Neural progenitor cell (in vitro differentiated cells): Measurements from ENCODE around the gene NQO2. TPM values are rescaled to one million over a fixed set of nuclear protein-coding genes. Genes with fewer than 3 reads are reported as not detected.
"Not testable (repeated sequence)": the region's sequence is repeated elsewhere in the genome, so short reads cannot be mapped to it uniquely, and the experiment has no call there.

ENCODE experiments used
- DNase-seq: peaks from one replicate; pipeline ENCODE4 v3.0.0-alpha.2; 2016; ENCODE audit warnings: low spot score
- H2AFZ ChIP-seq: fragments of 200-600 bp; sonication (generic); replicated peaks from 2 replicates; pipeline ENCODE4 v1.6.1; 2016; ENCODE audit warnings: antibody characterized with exemption
- H3F3A ChIP-seq: fragments of 200-600 bp; sonication (generic); 2 replicates; pipeline ENCODE4 v1.6.1; 2016; ENCODE audit warnings: antibody characterized with exemption, low read depth
- H3K27ac ChIP-seq: fragments of 200-600 bp; sonication (generic); 2 replicates; pipeline ENCODE4 v1.5.1; 2016; ENCODE audit warnings: mild to moderate bottlenecking
- H3K27me3 ChIP-seq: fragments of 200-600 bp; sonication (generic); 2 replicates; pipeline ENCODE4 v1.6.1; 2016; ENCODE audit warnings: mild to moderate bottlenecking, moderate library complexity
- H3K36me3 ChIP-seq: fragments of 200-600 bp; sonication (generic); 2 replicates; pipeline ENCODE4 v1.5.1; 2016
- H3K4me1 ChIP-seq: fragments of 200-600 bp; sonication (generic); 2 replicates; pipeline ENCODE4 v1.6.1; 2016; ENCODE audit warnings: mixed run types
- H3K4me2 ChIP-seq: fragments of 200-600 bp; sonication (generic); 2 replicates; pipeline ENCODE4 v1.6.1; 2016
- H3K4me3 ChIP-seq: fragments of 200-600 bp; sonication (generic); 2 replicates; pipeline ENCODE4 v1.5.1; 2016
- H3K79me2 ChIP-seq: fragments of 200-600 bp; sonication (generic); 2 replicates; pipeline ENCODE4 v1.6.1; 2016; ENCODE audit warnings: low read depth
- H3K9ac ChIP-seq: fragments of 200-600 bp; sonication (generic); 2 replicates; pipeline ENCODE4 v1.6.1; 2016
- H3K9me3 ChIP-seq: fragments of 200-600 bp; sonication (generic); 2 replicates; pipeline ENCODE4 v1.5.1; 2016; ENCODE audit warnings: low read depth
- H4K20me1 ChIP-seq: fragments of 200-600 bp; sonication (generic); 2 replicates; pipeline ENCODE4 v1.6.1; 2016; ENCODE audit warnings: low read depth
- H3K27ac Mint-ChIP-seq: 3 replicates; pipeline ENCODE4 v1.8.0; 2021; ENCODE audit warnings: mixed read lengths
- H3K27me3 Mint-ChIP-seq: 2 replicates; pipeline ENCODE4 v1.8.0; 2022; ENCODE audit warnings: low read depth, mild to moderate bottlenecking, inconsistent platforms, moderate library complexity, mixed read lengths; ENCODE audit not compliant: insufficient read depth
- H3K36me3 Mint-ChIP-seq: 3 replicates; pipeline ENCODE4 v1.8.0; 2021; ENCODE audit warnings: mixed read lengths
- H3K4me1 Mint-ChIP-seq: 3 replicates; pipeline ENCODE4 v1.8.0; 2021; ENCODE audit warnings: mixed read lengths
- H3K4me3 Mint-ChIP-seq: 3 replicates; pipeline ENCODE4 v1.8.0; 2021; ENCODE audit warnings: mild to moderate bottlenecking, moderate library complexity, mixed read lengths
- H3K9me3 Mint-ChIP-seq: 3 replicates; pipeline ENCODE4 v1.8.0; 2020; ENCODE audit warnings: mixed read lengths
- EZH2 ChIP-seq: fragments of 200-600 bp; sonication (generic); IDR thresholded peaks from 2 replicates; pipeline ENCODE4 v1.6.1; 2017; ENCODE audit warnings: antibody characterized with exemption, mild to moderate bottlenecking, moderate library complexity
- EZH2phosphoT487 ChIP-seq: fragments of 200-600 bp; sonication (generic); IDR thresholded peaks from 2 replicates; pipeline ENCODE4 v1.6.1; 2017; ENCODE audit warnings: antibody characterized with exemption
- total RNA-seq: library from RNA; depleted of rRNA; stranded (reverse); fragments of >200 nt; gene quantifications from 2 replicates; pipeline ENCODE4 v1.2.3, GENCODE V29; 2015; ENCODE audit warnings: low replicate concordance
- TF ChIP-seq, protein P1 (sequence below): fragments of 200-600 bp; sonication (generic); IDR thresholded peaks from 2 replicates; pipeline ENCODE4 v1.5.1; 2017; ENCODE audit warnings: antibody characterized with exemption, mild to moderate bottlenecking

Gene NQO2
- total RNA-seq, 1 donor from 2014 or later, result 19.5 TPM

DNA sequence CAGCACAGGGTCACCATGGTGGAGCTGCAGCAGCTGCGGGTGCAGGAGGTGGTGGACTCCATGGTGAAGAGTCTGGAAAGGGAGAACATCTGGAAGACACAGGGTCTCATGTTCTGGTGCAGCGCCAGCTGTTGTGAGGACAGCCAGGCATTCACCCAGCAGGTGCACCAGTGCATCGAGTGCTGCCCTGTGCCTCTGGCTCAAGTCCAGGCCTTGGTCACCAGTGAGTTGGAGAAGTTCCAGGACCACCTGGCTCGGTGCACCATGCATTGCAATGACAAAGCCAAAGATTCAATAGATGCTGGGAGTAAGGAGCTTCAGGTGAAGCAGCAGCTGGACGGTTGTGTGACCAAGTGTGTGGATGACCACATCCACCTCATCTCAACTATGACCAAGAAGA, 45.7 kb downstream of the NQO2 start:
- DNase-seq, result no peak
- no peak overlapping the region for H3K27ac ChIP-seq
- Mint-ChIP-seq H3K36me3 (no peaks in the 10 kb centered on the region), H3K4me1 (peaks cover 13% of the 10 kb centered on the region), H3K4me3 (no peak overlapping the region), H3K27ac (no peak overlapping the region), H3K27me3 (no peaks in the 10 kb centered on the region), H3K9me3 (no peaks in the 10 kb centered on the region)
- H2AFZ ChIP-seq, result no peak overlapping the region
- TF ChIP-seq EZH2 (no peak), EZH2phosphoT487 (no peak)
- TF ChIP-seq, protein P1, sequence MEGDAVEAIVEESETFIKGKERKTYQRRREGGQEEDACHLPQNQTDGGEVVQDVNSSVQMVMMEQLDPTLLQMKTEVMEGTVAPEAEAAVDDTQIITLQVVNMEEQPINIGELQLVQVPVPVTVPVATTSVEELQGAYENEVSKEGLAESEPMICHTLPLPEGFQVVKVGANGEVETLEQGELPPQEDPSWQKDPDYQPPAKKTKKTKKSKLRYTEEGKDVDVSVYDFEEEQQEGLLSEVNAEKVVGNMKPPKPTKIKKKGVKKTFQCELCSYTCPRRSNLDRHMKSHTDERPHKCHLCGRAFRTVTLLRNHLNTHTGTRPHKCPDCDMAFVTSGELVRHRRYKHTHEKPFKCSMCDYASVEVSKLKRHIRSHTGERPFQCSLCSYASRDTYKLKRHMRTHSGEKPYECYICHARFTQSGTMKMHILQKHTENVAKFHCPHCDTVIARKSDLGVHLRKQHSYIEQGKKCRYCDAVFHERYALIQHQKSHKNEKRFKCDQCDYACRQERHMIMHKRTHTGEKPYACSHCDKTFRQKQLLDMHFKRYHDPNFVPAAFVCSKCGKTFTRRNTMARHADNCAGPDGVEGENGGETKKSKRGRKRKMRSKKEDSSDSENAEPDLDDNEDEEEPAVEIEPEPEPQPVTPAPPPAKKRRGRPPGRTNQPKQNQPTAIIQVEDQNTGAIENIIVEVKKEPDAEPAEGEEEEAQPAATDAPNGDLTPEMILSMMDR, result no peak
- H3F3A ChIP-seq, result peaks cover 22% of the 10 kb centered on the region
- no peak overlapping the region for H3K4me3 ChIP-seq
- no peak overlapping the region for H3K4me2 ChIP-seq
- H3K36me3 ChIP-seq, result no peaks in the 10 kb centered on the region
- no peak overlapping the region for H3K9ac ChIP-seq
- H3K79me2 ChIP-seq, result no peaks in the 10 kb centered on the region
- peaks cover 19% of the 10 kb centered on the region for H3K4me1 ChIP-seq
- peaks cover 14% of the 10 kb centered on the region for H3K27me3 ChIP-seq
- H3K9me3 ChIP-seq, result no peaks in the 10 kb centered on the region
- H4K20me1 ChIP-seq, result no peaks in the 10 kb centered on the region

DNA sequence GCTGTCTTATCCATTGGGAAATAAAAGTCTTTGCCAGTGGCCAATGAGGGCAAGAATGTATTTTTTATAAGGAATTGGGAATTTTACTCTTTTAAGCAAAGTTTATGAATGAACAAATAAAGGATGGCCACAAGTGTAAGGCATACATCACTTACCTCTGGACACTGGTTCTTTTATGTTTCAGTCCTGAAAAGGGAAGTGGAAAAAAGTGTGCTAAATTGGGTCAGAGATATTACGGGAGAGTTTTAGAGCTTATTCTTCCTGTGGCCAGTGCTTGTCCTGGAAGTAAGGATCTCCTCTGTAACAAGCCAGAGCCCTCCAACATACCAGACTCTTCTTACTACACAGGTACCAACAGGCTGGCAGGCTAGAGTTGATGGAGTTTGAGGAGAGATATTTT, 46.1 kb downstream of the NQO2 start:
- Histone ChIP-seq H3F3A (peaks cover 22% of the 10 kb centered on the region), H3K4me3 (no peak overlapping the region), H3K4me1 (peaks cover 18% of the 10 kb centered on the region), H3K27me3 (peaks cover 17% of the 10 kb centered on the region), H2AFZ (no peak overlapping the region), H3K36me3 (no peaks in the 10 kb centered on the region), H3K9me3 (no peaks in the 10 kb centered on the region), H3K9ac (no peak overlapping the region), H3K27ac (no peak overlapping the region), H3K79me2 (no peaks in the 10 kb centered on the region), H3K4me2 (no peak overlapping the region), H4K20me1 (no peaks in the 10 kb centered on the region)
- Mint-ChIP-seq H3K27ac (no peak overlapping the region), H3K4me1 (peaks cover 13% of the 10 kb centered on the region), H3K36me3 (no peaks in the 10 kb centered on the region), H3K4me3 (no peak overlapping the region), H3K9me3 (no peaks in the 10 kb centered on the region), H3K27me3 (peaks cover under 1% of the 10 kb centered on the region)
- TF ChIP-seq, protein P1, result no peak
- TF ChIP-seq EZH2phosphoT487 (no peak), EZH2 (no peak)
- no peak for DNase-seq

DNA sequence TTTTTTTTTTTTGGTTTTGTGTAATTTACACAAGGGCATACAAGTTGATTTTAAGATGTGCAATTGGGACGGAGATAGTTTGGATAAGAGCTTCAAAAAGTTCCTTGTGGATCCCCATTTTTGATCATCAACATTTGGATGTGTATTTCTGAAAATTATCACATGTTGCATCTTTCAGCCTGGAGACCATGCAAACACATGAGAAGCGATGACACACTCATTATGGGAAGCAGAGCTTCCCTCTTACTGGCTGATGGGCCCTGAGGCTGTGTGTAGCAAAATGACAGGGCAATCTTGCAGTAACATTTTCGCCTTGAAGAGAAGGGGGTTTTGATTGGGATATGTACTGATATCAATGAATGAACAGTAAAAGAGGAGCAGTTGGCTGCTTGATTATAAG, 46.6 kb downstream of the NQO2 start:
- Histone ChIP-seq H3K36me3 (no peaks in the 10 kb centered on the region), H3K79me2 (no peaks in the 10 kb centered on the region), H3K9me3 (no peaks in the 10 kb centered on the region), H3K9ac (no peak overlapping the region), H3K4me1 (peaks cover 12% of the 10 kb centered on the region), H3F3A (peaks cover 17% of the 10 kb centered on the region), H4K20me1 (no peaks in the 10 kb centered on the region), H3K4me3 (no peak overlapping the region), H3K27ac (no peak overlapping the region), H3K27me3 (peaks cover 20% of the 10 kb centered on the region), H3K4me2 (no peak overlapping the region), H2AFZ (no peak overlapping the region)
- H3K36me3 Mint-ChIP-seq, result no peaks in the 10 kb centered on the region
- H3K9me3 Mint-ChIP-seq, result no peaks in the 10 kb centered on the region
- DNase-seq, result no peak
- H3K4me3 Mint-ChIP-seq, result no peak overlapping the region
- no peak overlapping the region for H3K27ac Mint-ChIP-seq
- H3K4me1 Mint-ChIP-seq, result peaks cover 8% of the 10 kb centered on the region
- peaks cover 2% of the 10 kb centered on the region for H3K27me3 Mint-ChIP-seq
- TF ChIP-seq, protein P1, result no peak
- no peak for TF ChIP-seq EZH2phosphoT487

DNA sequence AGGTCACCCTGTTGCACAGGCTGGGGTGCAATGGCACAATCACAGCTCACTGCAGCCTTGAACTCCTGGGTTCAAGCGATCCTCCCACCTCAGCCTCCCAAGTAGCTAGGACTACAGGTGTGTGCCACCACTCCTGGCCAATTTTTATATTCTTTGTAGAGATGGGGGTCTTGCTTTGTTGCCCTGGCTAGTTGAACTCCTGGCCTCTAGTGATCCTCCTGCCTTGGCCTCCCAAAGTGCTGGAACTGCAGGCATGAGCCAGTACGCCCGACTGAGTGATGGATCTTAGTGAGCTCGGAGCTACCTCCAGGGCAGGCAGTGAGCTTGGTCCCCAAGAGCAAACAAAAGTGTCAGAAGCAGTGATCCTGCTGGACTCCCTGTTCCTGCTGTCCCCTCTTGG, 48.3 kb downstream of the NQO2 start:
- not testable (repeated sequence) for DNase-seq, H3K4me2 ChIP-seq, H3K36me3 Mint-ChIP-seq, H3F3A ChIP-seq, H3K27me3 Mint-ChIP-seq, H3K27ac ChIP-seq, H4K20me1 ChIP-seq, H3K27ac Mint-ChIP-seq, H3K4me3 Mint-ChIP-seq, H3K4me1 ChIP-seq, H3K4me3 ChIP-seq, H3K36me3 ChIP-seq, H3K79me2 ChIP-seq, H2AFZ ChIP-seq, H3K4me1 Mint-ChIP-seq, H3K9ac ChIP-seq, H3K9me3 ChIP-seq, H3K9me3 Mint-ChIP-seq
- H3K27me3 ChIP-seq, result peaks cover 30% of the 10 kb centered on the region
